Neuron (in vitro differentiated cells): Measurements from ENCODE around the gene PSMB1.
"Not testable (repeated sequence)": the region's sequence is repeated elsewhere in the genome, so short reads cannot be mapped to it uniquely, and the experiment has no call there.

Source experiments
- H2AFZ ChIP-seq: one replicate; pipeline ENCODE4 v1.6.1; 2013; ENCODE audit warnings: low read depth, mild to moderate bottlenecking, inconsistent platforms, low read length, moderate library complexity
- H3K27me3 ChIP-seq: one replicate; pipeline ENCODE4 v1.6.1; 2013; ENCODE audit warnings: low read length; ENCODE audit not compliant: insufficient read depth
- H3K36me3 ChIP-seq: one replicate; pipeline ENCODE4 v1.6.1; 2013; ENCODE audit warnings: low read length; ENCODE audit not compliant: insufficient read depth
- H3K4me1 ChIP-seq: one replicate; pipeline ENCODE4 v1.6.1; 2013; ENCODE audit warnings: low read length; ENCODE audit not compliant: insufficient read depth
- H3K4me3 ChIP-seq: 2 replicates; pipeline ENCODE4 v1.5.1; 2013; ENCODE audit warnings: mild to moderate bottlenecking, low read length, moderate library complexity
- H3K9me3 ChIP-seq: one replicate; pipeline ENCODE4 v1.6.1; 2013; ENCODE audit warnings: low read length

Gene PSMB1

DNA sequence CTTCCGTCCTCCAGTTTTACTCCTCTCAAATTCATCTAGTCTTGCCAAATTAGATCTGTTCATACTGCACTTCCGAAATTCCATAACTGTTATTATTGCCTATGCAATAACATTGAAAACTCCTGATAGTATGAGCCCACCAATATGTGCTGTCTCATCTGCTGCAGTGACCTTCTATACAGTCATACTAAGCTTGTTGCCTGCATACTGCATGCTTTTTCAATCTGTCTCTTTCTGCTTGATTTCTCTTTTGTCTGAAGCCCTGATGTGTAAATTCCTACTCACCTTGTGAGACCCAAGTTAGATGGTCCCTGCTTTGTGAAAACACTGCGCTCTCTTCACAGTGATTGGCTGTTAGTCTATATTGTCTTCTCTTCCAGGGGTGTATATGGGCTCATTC lies 2.2 kb upstream of the PSMB1 start:
- no peak overlapping the region for H2AFZ ChIP-seq
- H3K27me3 ChIP-seq: no peaks in the 10 kb centered on the region
- H3K9me3 ChIP-seq: no peaks in the 10 kb centered on the region
- H3K4me3 ChIP-seq: peak overlapping the region; percentile 97
- peaks cover 27% of the 10 kb centered on the region for H3K36me3 ChIP-seq
- peaks cover 28% of the 10 kb centered on the region for H3K4me1 ChIP-seq

DNA sequence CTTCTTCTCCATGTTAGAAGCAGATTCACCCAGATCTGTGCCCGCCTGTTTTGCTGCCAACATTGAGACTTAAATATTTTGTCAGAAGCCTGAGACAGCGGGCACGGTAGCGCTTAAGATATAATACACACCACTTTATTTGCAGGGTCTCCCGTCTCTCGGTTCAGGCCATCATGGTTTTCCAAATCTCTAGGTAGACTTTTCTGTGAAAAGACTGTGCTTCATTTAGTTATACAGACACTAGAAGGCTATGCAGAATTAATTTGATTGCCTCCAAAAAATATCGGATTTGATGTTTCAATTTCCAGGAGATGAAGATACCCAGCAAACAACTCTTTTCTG lies 1.7 kb upstream of the PSMB1 start:
- Histone ChIP-seq H3K4me3 (peak overlapping the region; percentile 97), H3K9me3 (no peaks in the 10 kb centered on the region), H2AFZ (peak overlapping the region; percentile 76), H3K27me3 (no peaks in the 10 kb centered on the region), H3K36me3 (peaks cover 27% of the 10 kb centered on the region), H3K4me1 (peaks cover 29% of the 10 kb centered on the region)

DNA sequence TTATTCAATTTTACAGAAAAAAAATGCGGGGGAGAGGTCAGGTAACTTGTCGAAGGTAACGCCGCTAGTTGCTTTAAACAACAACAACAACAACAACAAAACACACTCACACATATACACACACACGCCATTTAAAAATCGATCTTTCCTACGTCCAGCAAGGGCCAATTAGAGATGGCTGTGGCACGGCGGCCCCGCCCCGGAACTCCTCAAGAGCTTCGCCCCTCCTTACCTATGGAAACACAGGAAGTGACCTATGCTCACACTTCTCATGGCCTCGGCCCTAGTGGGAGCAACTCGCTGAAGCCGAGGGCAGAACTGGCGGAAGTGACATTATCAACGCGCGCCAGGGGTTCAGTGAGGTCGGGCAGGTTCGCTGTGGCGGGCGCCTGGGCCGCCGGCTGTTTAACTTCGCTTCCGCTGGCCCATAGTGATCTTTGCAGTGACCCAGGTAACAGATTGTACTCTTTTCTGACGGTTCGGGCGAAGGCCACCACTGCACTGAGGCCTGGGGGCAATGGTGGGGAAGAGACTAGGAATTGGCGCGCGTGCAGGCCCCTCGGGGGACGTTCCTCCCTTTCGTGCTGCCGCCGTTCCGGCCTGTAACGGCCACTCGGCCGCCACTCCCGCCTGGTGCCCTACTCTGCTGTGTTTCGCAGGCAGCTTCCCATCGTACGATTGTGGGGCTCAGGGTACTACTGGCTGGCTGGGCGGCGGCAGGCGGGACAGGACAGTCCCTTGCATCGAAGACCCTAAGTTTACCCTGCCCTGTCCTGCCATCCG lies 1.1 kb upstream of the PSMB1 start, which contains the start of gene TBP:
TBP (plus strand) TSS at position 357 of the 783 bp plus-strand sequence. CDS start 2,661 bp downstream, outside the sequence.
- H3K9me3 ChIP-seq: no peaks in the 10 kb centered on the region
- H3K4me3 ChIP-seq: peak within 1 kb of the TSS; percentile 97
- peaks cover 27% of the 10 kb centered on the region for H3K36me3 ChIP-seq
- H3K4me1 ChIP-seq: peaks cover 31% of the 10 kb centered on the region
- H3K27me3 ChIP-seq: no peaks in the 10 kb centered on the region
- peak within 1 kb of the TSS; percentile 76 for H2AFZ ChIP-seq

DNA sequence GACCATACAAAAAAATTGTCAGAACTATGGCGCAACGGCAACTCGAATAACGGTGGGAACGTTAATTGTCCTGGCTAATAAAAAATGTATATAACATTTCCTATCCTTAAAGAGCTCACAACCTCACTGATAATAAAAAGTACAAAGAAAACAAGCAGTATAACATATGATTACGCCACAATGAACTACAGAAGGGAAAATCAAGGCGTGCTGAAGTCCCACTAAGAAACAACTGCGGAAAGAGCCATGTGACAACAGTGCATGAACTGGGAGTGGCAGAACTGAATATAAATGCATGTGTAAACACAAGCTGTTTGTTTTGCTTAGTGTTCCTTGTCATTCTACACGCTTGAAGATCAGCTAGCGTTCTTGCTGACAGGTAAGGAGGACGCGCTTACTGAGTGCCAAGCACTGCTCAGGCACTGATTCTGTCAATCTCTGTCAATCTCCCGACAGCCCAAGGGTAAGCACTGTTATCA lies 466 bp upstream of the PSMB1 start:
- Histone ChIP-seq H3K9me3 (no peaks in the 10 kb centered on the region), H3K27me3 (no peaks in the 10 kb centered on the region), H3K4me1 (peaks cover 31% of the 10 kb centered on the region), H2AFZ (peak overlapping the region; percentile 76), H3K36me3 (peaks cover 21% of the 10 kb centered on the region), H3K4me3 (peak overlapping the region; percentile 97)

DNA sequence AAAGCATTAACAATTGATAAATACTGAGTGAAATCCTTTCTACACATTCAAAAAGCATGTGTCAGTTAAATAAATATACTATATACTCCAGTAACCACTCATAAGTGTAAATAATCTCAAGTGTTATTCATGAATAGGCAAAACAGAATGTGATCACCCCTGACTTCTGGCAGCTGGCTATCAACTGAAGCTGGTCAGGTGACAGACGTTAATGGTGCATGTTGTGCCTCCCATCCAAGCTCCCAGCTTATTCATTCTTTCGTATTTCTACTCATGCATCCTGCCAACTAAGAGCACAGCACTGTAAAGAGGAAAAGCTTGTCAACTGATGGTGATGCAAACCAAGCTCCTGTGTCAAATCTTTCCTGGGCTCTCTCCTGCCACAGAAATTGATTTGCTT lies 7.7 kb downstream of the PSMB1 start:
- H2AFZ ChIP-seq: no peak overlapping the region
- H3K4me1 ChIP-seq: peaks cover 3% of the 10 kb centered on the region
- H3K36me3 ChIP-seq: peaks cover 74% of the 10 kb centered on the region
- H3K4me3 ChIP-seq: no peak overlapping the region
- no peaks in the 10 kb centered on the region for H3K9me3 ChIP-seq
- no peaks in the 10 kb centered on the region for H3K27me3 ChIP-seq

DNA sequence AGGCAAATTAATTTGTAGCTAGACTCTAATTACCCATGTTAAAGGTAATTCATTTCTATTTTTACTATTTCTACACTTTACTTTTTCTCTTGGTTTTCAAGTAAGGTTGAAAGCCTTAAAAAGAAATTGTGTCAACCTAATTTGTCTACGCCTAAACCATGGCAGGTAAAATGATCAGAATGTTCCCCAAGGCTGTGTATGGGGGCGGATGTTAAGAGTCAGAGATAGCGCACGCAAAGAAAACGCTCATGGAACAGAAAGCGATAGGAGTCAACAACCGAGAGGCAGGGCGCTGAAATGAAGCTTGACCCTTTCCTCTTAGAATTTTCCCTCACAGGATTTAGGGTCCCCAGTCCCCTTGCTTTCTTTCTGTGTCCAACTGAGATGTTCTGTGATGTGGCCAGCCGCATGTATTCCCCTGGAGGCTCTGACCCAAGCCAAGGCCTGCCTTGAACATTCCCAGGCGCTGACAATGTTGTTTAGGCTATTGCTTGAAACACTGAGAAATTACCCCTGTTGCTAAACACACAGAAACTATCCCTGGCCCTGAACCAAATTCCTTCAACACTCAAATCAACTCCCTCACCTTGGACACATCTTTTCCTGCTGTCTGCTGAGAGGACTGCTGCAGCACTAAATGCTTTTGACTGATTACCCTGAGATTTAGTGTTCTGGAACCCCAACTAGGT lies 10.9 kb downstream of the PSMB1 start:
- H3K4me1 ChIP-seq: no peaks in the 10 kb centered on the region
- H3K36me3 ChIP-seq: peaks cover 86% of the 10 kb centered on the region
- H2AFZ ChIP-seq: no peak overlapping the region
- no peak overlapping the region for H3K4me3 ChIP-seq
- no peaks in the 10 kb centered on the region for H3K9me3 ChIP-seq
- H3K27me3 ChIP-seq: no peaks in the 10 kb centered on the region

DNA sequence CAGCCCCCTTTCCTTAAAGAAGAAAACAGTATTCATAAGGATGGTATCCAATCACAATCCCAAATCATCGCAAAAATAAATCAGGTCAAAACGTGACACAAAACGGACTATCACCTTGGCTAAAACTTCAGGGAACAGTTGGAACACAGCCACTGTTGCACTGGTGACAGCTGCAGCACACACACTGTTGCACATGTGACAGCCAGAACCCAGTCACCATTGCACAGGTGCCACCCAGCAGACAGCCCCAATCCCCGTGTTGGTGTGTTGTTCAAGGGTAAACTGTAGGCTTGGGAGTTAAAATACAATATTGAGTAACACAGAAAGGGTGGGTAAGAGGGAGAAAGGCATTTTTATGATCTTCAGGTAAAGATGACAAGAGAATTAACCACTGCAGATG lies 15.8 kb downstream of the PSMB1 start:
- no peaks in the 10 kb centered on the region for H3K27me3 ChIP-seq

DNA sequence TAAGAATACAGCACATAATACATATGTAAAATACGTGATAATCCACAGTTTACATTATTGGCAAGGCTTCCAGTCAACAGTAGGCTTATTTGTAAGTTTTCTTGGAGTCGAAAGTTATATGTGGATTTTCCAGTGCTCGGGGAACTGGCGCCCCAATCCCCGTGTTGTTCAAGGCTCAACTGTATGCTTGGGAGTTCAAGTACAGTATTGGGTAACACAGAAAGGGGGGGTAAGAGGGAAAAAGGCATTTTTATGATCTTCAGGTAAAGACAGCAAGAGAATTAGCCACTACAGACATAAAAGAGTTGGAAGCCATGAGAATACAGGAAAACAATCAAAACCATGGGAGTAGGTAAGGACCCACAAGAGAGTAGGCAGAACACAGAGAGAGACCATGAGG lies 16.4 kb downstream of the PSMB1 start:
- Histone ChIP-seq H3K36me3 (peaks cover 78% of the 10 kb centered on the region), H3K9me3 (no peaks in the 10 kb centered on the region), H3K4me3 (no peak overlapping the region), H2AFZ (no peak overlapping the region), H3K4me1 (no peaks in the 10 kb centered on the region), H3K27me3 (no peaks in the 10 kb centered on the region)

More for the DNA sequence above, 15.8 kb downstream of the PSMB1 start:
- H3K9me3 ChIP-seq: no peaks in the 10 kb centered on the region
- H2AFZ ChIP-seq: no peak overlapping the region
- no peaks in the 10 kb centered on the region for H3K4me1 ChIP-seq
- no peak overlapping the region for H3K4me3 ChIP-seq
- H3K36me3 ChIP-seq: peaks cover 84% of the 10 kb centered on the region

DNA sequence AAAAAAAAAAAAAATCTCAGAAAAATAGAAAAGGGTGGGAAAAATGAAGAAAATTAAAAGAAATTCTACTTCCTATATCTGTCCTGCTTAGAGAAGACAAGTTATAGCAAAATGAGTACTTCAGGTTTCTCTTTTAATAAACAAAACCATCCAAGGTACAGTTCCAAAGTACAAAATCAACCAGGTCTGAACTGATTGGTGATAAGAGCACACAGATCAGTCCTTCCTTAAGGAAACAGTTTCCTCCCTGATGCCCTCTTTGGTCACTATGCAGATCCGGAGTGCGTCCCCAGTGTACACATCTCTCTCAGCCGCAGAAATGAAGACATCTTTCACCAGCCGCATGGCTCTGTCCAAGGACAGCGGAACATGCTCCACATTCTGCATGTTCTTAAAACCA lies 18.1 kb downstream of the PSMB1 start:
- Histone ChIP-seq H3K4me3 (no peak overlapping the region), H3K4me1 (no peaks in the 10 kb centered on the region), H2AFZ (no peak overlapping the region), H3K9me3 (no peaks in the 10 kb centered on the region), H3K27me3 (no peaks in the 10 kb centered on the region), H3K36me3 (peaks cover 65% of the 10 kb centered on the region)

DNA sequence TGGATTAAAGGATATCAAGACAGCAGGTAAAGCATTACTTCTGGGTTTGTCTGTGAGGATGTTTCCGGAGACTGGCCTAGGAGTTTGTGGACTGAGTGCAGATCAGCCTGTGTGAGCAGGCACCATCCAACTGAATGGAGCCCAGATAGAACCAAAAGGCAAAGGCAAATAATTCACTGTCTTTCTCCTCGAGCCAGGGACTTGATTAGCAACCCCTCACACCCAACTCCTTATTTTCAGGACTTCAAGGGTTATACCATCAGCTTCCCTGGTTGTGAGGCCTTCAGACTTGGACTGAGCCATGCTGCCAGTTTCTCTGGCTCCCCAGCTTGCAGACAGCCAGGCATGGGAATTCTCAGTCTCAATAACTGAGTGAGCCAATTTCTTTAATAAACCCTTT lies 19.3 kb downstream of the PSMB1 start:
- no peak overlapping the region for H3K4me3 ChIP-seq
- H3K36me3 ChIP-seq: peaks cover 54% of the 10 kb centered on the region

DNA sequence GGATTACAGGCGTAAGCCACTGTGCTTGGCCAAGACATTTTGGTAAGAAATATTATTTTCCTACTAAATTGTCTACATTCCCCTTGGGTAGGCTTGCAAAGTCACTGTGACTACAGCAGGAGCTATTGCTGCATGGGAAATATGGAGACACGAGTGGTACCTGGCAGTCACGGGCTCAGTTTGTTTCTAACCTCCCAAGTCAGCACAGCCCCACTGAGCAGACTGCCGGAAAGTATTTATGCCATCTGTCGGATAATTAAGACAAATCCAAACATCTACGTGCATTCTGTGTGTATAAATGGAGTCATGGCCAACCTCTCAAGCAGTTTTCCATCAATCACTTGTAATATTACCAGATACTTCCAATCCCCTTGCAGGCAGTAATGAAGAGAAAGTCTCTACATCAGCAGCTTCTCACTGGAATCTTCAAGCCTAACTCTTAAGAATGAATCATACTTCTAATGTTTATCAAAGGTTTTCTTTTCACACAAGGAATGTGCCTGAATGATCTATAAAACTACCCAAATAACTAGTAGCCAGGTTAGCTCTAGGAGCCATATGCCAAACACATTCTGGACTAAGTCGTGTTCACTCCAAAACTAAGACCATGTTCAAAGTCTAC lies 20.1 kb downstream of the PSMB1 start:
- H3K36me3 ChIP-seq: peaks cover 46% of the 10 kb centered on the region
- no peaks in the 10 kb centered on the region for H3K27me3 ChIP-seq
- no peak overlapping the region for H2AFZ ChIP-seq
- no peak overlapping the region for H3K4me3 ChIP-seq
- no peaks in the 10 kb centered on the region for H3K4me1 ChIP-seq
- H3K9me3 ChIP-seq: no peaks in the 10 kb centered on the region

More for the DNA sequence above, 19.3 kb downstream of the PSMB1 start:
- no peak overlapping the region for H2AFZ ChIP-seq
- H3K4me1 ChIP-seq: no peaks in the 10 kb centered on the region
- no peaks in the 10 kb centered on the region for H3K27me3 ChIP-seq
- no peaks in the 10 kb centered on the region for H3K9me3 ChIP-seq

DNA sequence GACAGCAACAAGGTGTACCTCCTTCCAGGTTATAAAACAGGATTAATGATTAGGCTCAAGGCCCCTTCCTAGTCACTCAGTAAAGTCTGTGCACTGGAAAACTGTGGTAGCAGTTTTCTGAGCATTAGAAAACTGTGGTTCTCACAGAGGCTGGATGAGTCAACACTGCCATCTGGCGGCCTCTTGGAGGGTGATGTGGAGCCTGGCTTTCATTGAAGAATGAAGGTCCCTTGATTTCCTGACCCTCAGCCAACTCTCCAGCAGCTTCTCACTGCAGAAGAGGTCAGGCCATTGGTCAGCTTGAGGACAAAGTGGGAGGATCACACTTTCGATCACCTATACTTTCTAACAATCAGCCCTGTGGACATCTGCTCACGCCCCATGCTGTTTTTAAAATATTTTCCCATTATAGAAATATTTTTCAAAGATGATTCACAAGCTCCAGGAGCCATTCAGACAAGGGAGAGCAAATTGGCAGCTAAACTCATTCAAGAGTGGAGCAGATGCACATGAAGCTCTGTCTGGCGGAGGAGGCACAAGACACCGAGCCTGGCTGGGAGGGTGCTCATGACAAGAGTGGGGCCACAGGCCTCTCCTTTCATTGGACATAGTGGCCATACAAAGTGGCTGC lies 23.2 kb downstream of the PSMB1 start:
- no peak overlapping the region for H2AFZ ChIP-seq
- H3K9me3 ChIP-seq: no peaks in the 10 kb centered on the region
- H3K4me3 ChIP-seq: no peak overlapping the region
- H3K36me3 ChIP-seq: peaks cover 17% of the 10 kb centered on the region
- no peaks in the 10 kb centered on the region for H3K27me3 ChIP-seq
- no peaks in the 10 kb centered on the region for H3K4me1 ChIP-seq

DNA sequence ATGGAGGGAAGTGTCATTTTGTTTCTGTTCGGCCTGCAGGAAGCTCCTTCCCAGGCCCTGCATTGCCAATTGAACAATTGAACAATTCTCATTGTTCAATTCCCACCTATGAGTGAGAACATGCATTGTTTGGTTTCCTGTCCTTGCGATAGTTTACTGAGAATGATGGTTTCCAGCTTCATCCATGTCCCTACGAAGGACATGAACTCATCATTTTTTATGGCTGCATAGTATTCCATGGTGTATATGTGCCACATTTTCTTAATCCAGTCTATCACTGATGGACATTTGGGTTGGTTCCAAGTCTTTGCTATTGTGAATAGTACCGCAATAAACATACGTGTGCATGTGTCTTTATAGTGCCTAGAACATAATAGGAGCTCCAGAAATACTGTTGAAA lies 25.1 kb downstream of the PSMB1 start:
- H3K4me1 ChIP-seq, H3K36me3 ChIP-seq, H3K4me3 ChIP-seq, H2AFZ ChIP-seq, H3K9me3 ChIP-seq, H3K27me3 ChIP-seq: not testable (repeated sequence)
